Lung (tissue), 12 donors: ENCODE results near the gene BTG4. TPM values are rescaled to one million over a fixed set of nuclear protein-coding genes. Genes with fewer than 3 reads are reported as not detected.

Experiments
- ATAC-seq: fragments of 200-7000 bp; cut with Tn5 transposase; one replicate; pipeline ENCODE4 v1.9.1; 2020; ENCODE audit warnings: moderate number of reproducible peaks; ENCODE audit not compliant: insufficient read depth, low FRiP score
- DNase-seq, 3 donors: peaks; one replicate each; pipeline ENCODE4 v3.0.0-alpha.2; 2013 to 2017
- H3K27ac ChIP-seq, 2 donors: one replicate each; pipeline ENCODE4 v1.5.1; 2013; ENCODE audit warnings: mild to moderate bottlenecking in 2 of 2, moderate library complexity in 2 of 2, control low read depth in 1 of 2, inconsistent platforms in 1 of 2, low read depth in 1 of 2, low read length in 1 of 2
- H3K27me3 ChIP-seq, 3 donors: one replicate each; pipeline ENCODE4 v1.5.1; 2013; ENCODE audit warnings: low read length in 2 of 3; ENCODE audit not compliant: control insufficient read depth in 3 of 3, insufficient read depth in 3 of 3
- H3K36me3 ChIP-seq, 4 donors: one replicate each; pipeline ENCODE4 v1.5.1; 2013; ENCODE audit warnings: low read length in 4 of 4, mild to moderate bottlenecking in 1 of 4, moderate library complexity in 1 of 4; ENCODE audit not compliant: control insufficient read depth in 4 of 4, insufficient read depth in 4 of 4
- H3K4me1 ChIP-seq, 5 donors: one replicate each; pipeline ENCODE4 v1.5.1; 2013; ENCODE audit warnings: low read length in 5 of 5, mild to moderate bottlenecking in 2 of 5, moderate library complexity in 1 of 5; ENCODE audit not compliant: control insufficient read depth in 5 of 5, insufficient read depth in 5 of 5
- H3K4me3 ChIP-seq: one replicate; pipeline ENCODE4 v1.5.1; 2013; ENCODE audit warnings: mild to moderate bottlenecking, control low read depth, moderate library complexity
- H3K9ac ChIP-seq, 2 donors: one replicate each; pipeline ENCODE4 v1.5.1; 2013; ENCODE audit warnings: low read length in 2 of 2, control low read depth in 1 of 2; ENCODE audit not compliant: insufficient read depth in 1 of 2
- H3K9me3 ChIP-seq, 4 donors: one replicate each; pipeline ENCODE4 v1.5.1; 2013; ENCODE audit warnings: low read length in 3 of 4, mild to moderate bottlenecking in 1 of 4, moderate library complexity in 1 of 4; ENCODE audit not compliant: control insufficient read depth in 4 of 4, insufficient read depth in 3 of 4
- WGBS, 2 donors: extraction: QIAGEN DNeasy Blood & Tissue Kit; methylation state at CpG; one replicate each; pipeline ENCODE4 v1.1.7; 2013; 5-methylcytosine and 5-hydroxymethylcytosine counted together
- polyA plus RNA-seq, 2 donors: library from polyadenylated mRNA; stranded (reverse); fragments of 200-250 nt; gene quantifications; one replicate each; pipeline ENCODE4 v1.2.1, GENCODE V29; 2013
- total RNA-seq, 2 donors: library from RNA; depleted of rRNA in 1 of 2; stranded (reverse); fragments of >200 nt in 1 of 2; gene quantifications; one replicate each; pipeline ENCODE4 v1.2.1, GENCODE V29; 2014 to 2021
- TF ChIP-seq, protein P1 (sequence below): IDR thresholded peaks from 2 replicates; pipeline ENCODE4 v1.5.1; 2012; ENCODE audit warnings: mild to moderate bottlenecking; ENCODE audit errors: control extremely low read depth, extremely low read depth
- donor health status: control.
- donor health status: control.
- donor health status: Bipolar disorder and iron deficiency.
- donor health status: healthy.
- donor health status: DM: yes; HTN: yes; CAD: no.

The BTG4 gene
- total and polyA plus RNA-seq, 4 donors = 0.23 to 1.5 (median 0.52) TPM

DNA sequence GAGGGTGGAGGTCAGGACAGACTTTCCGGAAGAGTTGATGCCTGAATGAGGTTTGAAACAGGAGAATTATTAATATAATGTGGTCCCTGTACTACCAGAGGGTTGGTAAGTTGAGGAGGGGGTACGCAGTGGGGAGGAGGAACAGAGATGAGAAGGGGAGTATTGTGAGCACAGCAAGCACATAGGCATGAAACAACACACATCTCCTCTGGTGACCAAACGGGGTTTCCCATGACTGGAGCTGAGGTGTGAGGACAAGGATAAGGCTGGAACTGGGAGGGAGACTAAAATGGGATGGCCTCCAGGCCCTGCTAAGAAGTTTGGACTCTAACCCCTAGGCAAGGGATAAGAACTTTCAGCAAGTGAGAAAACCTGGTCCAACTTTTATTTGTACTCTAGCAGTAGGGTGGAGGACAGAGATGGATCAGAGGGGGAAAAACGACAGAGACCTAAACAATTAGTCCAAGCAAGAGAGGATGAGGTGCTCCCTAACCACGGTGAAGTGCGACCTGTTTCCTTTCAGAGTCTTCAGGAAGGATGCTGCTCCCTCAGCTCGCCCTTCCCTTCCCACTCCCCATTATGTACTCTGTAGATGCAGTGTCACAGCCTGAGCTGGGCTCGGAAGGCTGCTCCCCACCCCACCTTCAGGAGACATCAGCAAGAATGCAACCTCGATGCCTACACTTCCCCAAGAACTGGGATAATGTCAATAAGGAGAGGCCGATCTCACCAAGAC, 59.2 kb downstream of the BTG4 start:
- H3K4me3 ChIP-seq = no peak overlapping the region
- H3K9me3 ChIP-seq = no peaks in the 10 kb centered on the region
- H3K27me3 ChIP-seq = no peaks in the 10 kb centered on the region
- WGBS, 2 donors = 64 to 68% methylated on average over 10 of the region's 10 CpGs
- no peaks in the 10 kb centered on the region for H3K36me3 ChIP-seq
- peaks cover 0 to 6% (median 0%) of the 10 kb centered on the region in 5 donors for H3K4me1 ChIP-seq
- TF ChIP-seq, protein P1, sequence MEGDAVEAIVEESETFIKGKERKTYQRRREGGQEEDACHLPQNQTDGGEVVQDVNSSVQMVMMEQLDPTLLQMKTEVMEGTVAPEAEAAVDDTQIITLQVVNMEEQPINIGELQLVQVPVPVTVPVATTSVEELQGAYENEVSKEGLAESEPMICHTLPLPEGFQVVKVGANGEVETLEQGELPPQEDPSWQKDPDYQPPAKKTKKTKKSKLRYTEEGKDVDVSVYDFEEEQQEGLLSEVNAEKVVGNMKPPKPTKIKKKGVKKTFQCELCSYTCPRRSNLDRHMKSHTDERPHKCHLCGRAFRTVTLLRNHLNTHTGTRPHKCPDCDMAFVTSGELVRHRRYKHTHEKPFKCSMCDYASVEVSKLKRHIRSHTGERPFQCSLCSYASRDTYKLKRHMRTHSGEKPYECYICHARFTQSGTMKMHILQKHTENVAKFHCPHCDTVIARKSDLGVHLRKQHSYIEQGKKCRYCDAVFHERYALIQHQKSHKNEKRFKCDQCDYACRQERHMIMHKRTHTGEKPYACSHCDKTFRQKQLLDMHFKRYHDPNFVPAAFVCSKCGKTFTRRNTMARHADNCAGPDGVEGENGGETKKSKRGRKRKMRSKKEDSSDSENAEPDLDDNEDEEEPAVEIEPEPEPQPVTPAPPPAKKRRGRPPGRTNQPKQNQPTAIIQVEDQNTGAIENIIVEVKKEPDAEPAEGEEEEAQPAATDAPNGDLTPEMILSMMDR = no peak
- no peak overlapping the region for H3K9ac ChIP-seq
- no peak overlapping the region for H3K27ac ChIP-seq
- DNase-seq (no peak), ATAC-seq (no peak)

DNA sequence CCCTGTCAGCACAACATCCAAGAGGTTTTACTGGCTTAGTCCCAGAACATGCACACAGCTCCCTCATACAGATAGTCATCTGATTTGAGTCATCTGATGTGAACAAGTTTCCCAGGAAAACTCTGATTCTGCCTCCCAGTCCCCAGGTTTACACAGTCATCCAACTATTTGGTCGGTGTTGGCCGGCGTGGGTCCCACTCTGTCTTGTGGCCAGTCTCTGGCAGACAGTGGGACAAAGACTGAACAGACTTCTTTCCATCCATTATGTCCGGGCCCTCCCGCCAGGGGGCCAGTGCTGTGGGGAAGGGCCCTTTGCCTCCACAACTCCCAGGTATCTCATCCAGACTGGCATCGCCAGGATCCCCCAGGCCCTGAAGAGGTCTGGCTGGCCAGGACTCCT, 60.0 kb downstream of the BTG4 start:
- no peak for ATAC-seq
- H3K36me3 ChIP-seq = no peaks in the 10 kb centered on the region
- H3K27me3 ChIP-seq = no peaks in the 10 kb centered on the region
- TF ChIP-seq, protein P1 = no peak
- 93 to 98% methylated on average over 6 of the region's 6 CpGs for WGBS, 2 donors
- H3K27ac ChIP-seq = no peak overlapping the region
- H3K4me1 ChIP-seq = peaks cover 0 to 6% (median 0%) of the 10 kb centered on the region in 5 donors
- no peak overlapping the region for H3K4me3 ChIP-seq
- no peaks in the 10 kb centered on the region for H3K9me3 ChIP-seq
- no peak overlapping the region for H3K9ac ChIP-seq
- no peak for DNase-seq

DNA sequence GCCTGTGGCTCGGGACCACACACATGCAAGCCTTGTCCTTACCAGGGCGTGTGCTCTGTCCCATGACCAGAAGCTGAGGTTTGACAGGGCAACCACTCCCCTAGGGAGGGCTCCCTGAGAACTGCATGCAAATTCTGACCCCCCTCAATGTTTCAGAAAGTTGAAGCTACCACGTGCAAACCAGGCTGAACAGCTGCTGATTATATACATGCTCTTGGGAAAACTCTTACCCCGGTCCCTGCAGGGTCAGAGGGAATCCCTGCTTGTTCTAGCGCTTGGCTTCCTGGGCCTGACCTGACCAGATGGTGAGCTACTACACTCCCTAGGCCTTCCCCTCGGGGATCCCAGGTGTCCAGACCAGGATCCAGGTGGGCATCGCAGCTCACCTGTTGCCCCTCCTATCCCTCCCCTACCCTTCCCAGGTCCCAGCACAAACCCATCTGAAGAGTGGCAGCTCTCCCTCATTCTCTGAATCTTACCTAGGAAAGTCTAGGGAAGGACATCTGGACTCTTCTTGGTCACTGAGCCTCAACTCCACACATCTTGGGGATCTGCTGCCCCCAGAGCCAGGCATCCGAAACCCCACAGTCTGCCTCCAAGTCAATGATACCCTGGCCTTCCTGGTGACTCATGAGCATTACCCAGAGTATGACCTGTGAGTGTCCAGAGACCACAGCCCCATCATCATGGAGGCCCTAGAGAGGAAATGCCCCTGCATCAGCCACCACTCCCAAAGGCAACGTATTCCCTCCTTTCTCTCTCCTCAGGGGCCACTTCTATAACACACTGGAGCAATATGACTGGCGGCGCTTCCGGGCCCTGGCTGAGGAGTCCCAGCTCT, 61.5 kb downstream of the BTG4 start:
- 91 to 95% methylated on average over 12 of the region's 12 CpGs for WGBS, 2 donors
- Histone ChIP-seq H3K4me3 (no peak overlapping the region), H3K4me1 (peaks cover 0 to 6% (median 3%) of the 10 kb centered on the region in 5 donors), H3K9me3 (no peaks in the 10 kb centered on the region), H3K27me3 (no peaks in the 10 kb centered on the region), H3K9ac (no peak overlapping the region), H3K36me3 (no peaks in the 10 kb centered on the region), H3K27ac (no peak overlapping the region)
- DNase-seq (no peak), ATAC-seq (no peak)
- TF ChIP-seq, protein P1 = no peak
